Measurements from ENCODE around the gene TCF4.

- TF ChIP-seq POLR2A (IDR thresholded peaks at IDR 0.05; ENCODE audit: low read depth, low read length) = no peak
- TF ChIP-seq FOS (IDR thresholded peaks at IDR 0.05; ENCODE audit: borderline replicate concordance, insufficient read depth, low read length) = no peak
- TF ChIP-seq CTCF (IDR thresholded peaks at IDR 0.05; ENCODE audit: extremely low read depth in 1 of 2, insufficient read depth in 1 of 2, low read depth in 1 of 2, low read length in 2 of 2) = no peak
- TF ChIP-seq MYC (IDR thresholded peaks at IDR 0.05; ENCODE audit: low read depth, low read length) = no peak
- no peak for TF ChIP-seq EZH2 (IDR thresholded peaks at IDR 0.05; ENCODE audit: borderline replicate concordance, low read depth, low read length, severe bottlenecking)
- TF ChIP-seq JUN (IDR thresholded peaks at IDR 0.05; ENCODE audit: borderline replicate concordance, insufficient read depth, insufficient read length, low read depth) = no peak
- no peak for TF ChIP-seq GATA2 (IDR thresholded peaks at IDR 0.05; ENCODE audit: insufficient read depth, insufficient read length, low read depth, low read length)
- no peak for TF ChIP-seq POLR2AphosphoS5 (IDR thresholded peaks at IDR 0.05; ENCODE audit: insufficient read depth, low read depth, low read length)
These were observed 374.4 kb downstream of the TCF4 start for GRCh38 chr18:55213586-55213985.
